ENCODE measurements around the gene PTGR1.
A peak's percentile ranks its signal among the peaks of the same experiment; 100 is the strongest.

Gene PTGR1

GRCh38 chr9:111524731-111525055 lies 74.8 kb downstream of the PTGR1 start:
- TF ChIP-seq EZH2 (IDR thresholded peaks at IDR 0.05) (no peak), POLR2AphosphoS5 (IDR thresholded peaks at IDR 0.05; ENCODE audit: borderline replicate concordance, low read depth, low read length) (no peak)
- 0 out of 2 replicates have a peak, but pooled peaks cover 3% of the 10 kb centered on the region for H3K36me3 ChIP-seq (ENCODE audit: insufficient read depth, low read length)
- no peaks in the 10 kb centered on the region for H3K9me3 ChIP-seq (ENCODE audit: low read depth, low read length)
- H3K4me3 ChIP-seq = peak overlapping the region; percentile 85
- DNase-seq (ENCODE audit: low read depth, low spot score) = no peak
- no peak overlapping the region for H3K27ac ChIP-seq
- H3K9ac ChIP-seq (ENCODE audit: insufficient read length) = peak overlapping the region; percentile 12

GRCh38 chr9:111516061-111516465 lies 83.4 kb downstream of the PTGR1 start:
- no peak overlapping the region for H3K4me3 ChIP-seq
- DNase-seq (ENCODE audit: low read depth, low spot score) = no peak
- no peaks in the 10 kb centered on the region for H3K36me3 ChIP-seq (ENCODE audit: insufficient read depth, low read length)
- no peak overlapping the region for H3K9ac ChIP-seq (ENCODE audit: insufficient read length)
- no peaks in the 10 kb centered on the region for H3K9me3 ChIP-seq (ENCODE audit: low read depth, low read length)
- no peak overlapping the region for H3K27ac ChIP-seq
- TF ChIP-seq EZH2 (IDR thresholded peaks at IDR 0.05) (no peak), POLR2AphosphoS5 (IDR thresholded peaks at IDR 0.05; ENCODE audit: borderline replicate concordance, low read depth, low read length) (no peak), FOXP2 (optimal IDR thresholded peaks at IDR 0.05; ENCODE audit: control extremely low read depth, extremely low read length, insufficient read depth) (no peak)

GRCh38 chr9:111514967-111515366 lies 84.5 kb downstream of the PTGR1 start:
- Histone ChIP-seq H3K4me3 (no peak overlapping the region), H3K9ac (ENCODE audit: insufficient read length) (no peak overlapping the region), H3K36me3 (ENCODE audit: insufficient read depth, low read length) (no peaks in the 10 kb centered on the region), H3K9me3 (ENCODE audit: low read depth, low read length) (no peaks in the 10 kb centered on the region), H3K27ac (no peak overlapping the region)
- no peak for DNase-seq (ENCODE audit: low read depth, low spot score)
- TF ChIP-seq FOXP2 (optimal IDR thresholded peaks at IDR 0.05; ENCODE audit: control extremely low read depth, extremely low read length, insufficient read depth) (no peak), EZH2 (IDR thresholded peaks at IDR 0.05) (no peak), POLR2AphosphoS5 (IDR thresholded peaks at IDR 0.05; ENCODE audit: borderline replicate concordance, low read depth, low read length) (no peak)

Measured in SK-N-MC (cell line).